Measurements from ENCODE around the gene CELF4.

GRCh38 chr18:37408676-37409265 lies 156.8 kb downstream of the CELF4 start:
- no peak for TF ChIP-seq TAF1 (IDR thresholded peaks at IDR 0.05; ENCODE audit: low read depth, low read length)
- no peak for TF ChIP-seq POLR2A (IDR thresholded peaks at IDR 0.05; ENCODE audit: low read depth, low read length)
- no peak for TF ChIP-seq POU2F2 (IDR thresholded peaks at IDR 0.05; ENCODE audit: low read depth, low read length)

Measured in GM12891 (cell line).